GM19240 (cell line): ENCODE measurements around the gene SUGCT.

Source experiments
- DNase-seq: peaks from one replicate; pipeline ENCODE4 v3.0.0; 2011; ENCODE audit warnings: low spot score; ENCODE audit not compliant: insufficient read length

Gene SUGCT

DNA sequence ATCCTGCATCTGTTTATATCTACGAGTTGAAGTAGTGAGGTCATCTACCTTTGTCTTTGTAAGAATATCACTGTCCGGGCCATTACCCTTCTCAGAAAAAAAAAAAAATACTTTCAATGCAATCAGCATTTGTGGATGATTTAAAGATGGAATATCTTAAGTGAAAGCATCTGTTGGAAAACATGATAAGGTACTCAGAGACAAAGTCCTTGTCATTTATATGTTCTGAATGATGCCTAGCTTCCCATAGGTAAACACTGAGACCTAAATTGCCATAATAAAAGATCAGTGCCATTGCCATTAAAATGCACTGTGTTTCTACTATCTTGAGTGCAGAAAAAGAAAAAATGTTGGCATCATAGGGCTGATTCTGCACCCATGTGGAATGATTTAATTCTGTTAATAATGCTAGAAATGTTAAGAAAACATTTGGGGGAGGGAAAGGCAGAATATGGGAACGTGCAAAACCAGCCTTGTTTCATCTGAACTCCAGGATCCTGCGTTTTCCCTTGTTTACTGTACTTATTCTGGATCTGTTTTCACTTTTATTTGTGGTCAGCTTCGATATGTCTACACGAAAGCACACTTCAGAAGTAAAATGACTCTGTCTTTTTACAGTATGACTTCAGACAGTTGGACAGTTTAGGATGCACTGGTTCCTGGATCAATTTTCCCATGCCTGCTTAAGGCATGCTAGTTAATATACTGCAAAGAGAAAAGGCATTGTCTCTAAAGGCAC, 669.8 kb downstream of the SUGCT start:
- no peak for DNase-seq

DNA sequence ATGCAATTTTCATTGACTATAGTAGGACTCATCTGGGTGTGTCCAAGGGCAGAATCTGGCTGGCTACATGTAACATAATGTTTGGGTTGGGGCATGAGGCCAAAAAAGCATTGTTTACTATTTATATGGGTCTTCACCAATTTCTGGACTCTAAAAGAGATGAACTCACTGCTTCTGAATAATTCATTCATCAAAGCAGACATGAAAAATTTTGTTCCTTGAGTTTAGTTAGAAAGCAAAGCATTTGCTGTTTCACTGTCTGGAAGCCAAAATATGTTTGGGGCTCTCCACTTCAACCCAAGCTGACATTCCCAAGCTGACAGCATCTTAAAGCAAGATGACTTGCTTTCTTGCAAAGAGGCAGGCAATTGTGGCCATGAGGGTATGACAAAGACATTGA, 670.6 kb downstream of the SUGCT start:
- DNase-seq = no peak

DNA sequence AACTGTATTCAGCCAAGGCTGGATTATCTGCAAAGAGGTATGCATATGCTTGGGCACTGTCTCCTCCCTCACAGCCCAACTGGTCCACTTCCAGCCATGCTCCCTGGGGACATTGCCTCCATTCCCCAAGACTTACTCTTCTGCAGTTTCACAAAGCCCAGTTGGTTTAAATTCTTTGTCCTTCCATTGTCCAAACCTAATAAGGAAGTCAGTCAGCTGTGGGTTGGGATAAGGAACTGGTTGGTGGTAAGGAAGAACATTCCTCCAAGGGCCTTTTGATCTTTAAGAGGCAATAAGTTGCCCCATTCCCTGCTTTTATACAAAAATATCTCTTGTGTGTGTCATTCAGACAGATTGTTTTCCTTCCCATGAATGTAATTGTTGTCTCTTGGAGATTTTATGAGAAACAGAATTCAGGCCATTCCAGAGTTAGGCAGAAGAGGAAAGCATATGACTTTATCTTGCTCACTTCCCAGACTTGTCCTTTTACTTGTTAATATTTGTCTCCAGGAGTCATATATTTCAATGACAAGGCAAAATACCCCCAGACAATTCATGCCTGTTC, 673.7 kb downstream of the SUGCT start:
- no peak for DNase-seq

DNA sequence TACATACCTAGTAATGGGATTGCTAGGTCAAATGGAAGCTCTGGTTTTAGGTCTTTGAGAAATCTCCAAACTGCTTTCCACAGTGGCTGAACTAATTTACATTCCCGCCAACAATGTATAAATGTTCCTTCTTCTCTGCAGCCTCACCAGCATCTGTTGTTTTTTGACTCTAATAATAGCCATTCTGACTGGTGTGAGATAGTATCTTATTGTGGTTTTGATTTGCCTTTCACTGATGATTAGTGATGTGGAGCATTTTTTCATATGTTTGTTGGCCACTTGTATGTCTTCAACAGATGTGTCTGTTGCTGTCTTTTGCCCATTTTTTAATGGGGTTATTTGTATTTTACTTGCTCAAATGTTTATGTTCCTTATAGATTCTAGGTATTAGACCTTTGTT, 675.5 kb downstream of the SUGCT start:
- DNase-seq = no peak

DNA sequence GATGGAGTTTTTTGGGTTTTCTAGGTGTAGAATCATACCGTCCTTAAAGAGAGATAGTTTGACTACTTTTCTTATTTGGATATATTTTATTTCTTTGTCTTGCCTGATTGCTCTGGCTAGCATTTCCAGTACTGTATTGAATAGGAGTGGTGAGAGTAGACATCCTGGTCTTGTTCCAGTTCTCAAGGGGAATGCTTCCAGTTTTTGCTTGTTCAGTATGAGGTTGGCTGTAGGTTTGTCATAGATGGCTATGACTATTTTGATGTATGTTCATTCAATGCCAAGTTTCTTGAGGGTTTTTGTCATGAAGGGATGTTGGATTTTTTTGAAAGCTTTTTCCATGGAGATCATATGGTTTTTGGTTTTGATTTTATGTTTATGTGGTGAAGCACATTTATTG, 676.9 kb downstream of the SUGCT start:
- no peak for DNase-seq

DNA sequence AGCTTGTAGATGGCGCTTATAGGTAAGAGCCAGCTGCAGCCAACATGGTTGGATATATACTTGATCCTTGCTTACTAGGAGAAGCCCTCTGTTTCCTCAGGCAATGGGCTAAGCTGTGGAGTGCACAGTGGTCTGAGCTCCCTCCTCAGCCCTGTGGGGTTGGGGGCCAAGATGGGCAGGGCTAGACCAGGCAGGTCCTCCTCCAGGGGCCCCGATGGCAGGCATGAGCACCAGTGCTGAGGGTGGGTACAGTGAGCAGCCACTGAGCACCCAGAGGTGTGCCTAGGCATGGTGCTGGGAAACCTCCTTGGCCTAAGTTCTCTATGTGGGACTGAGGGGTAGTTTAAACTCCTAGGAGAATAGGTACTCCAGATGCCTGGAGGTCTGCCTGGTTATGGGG, 680.2 kb downstream of the SUGCT start:
- DNase-seq = no peak

DNA sequence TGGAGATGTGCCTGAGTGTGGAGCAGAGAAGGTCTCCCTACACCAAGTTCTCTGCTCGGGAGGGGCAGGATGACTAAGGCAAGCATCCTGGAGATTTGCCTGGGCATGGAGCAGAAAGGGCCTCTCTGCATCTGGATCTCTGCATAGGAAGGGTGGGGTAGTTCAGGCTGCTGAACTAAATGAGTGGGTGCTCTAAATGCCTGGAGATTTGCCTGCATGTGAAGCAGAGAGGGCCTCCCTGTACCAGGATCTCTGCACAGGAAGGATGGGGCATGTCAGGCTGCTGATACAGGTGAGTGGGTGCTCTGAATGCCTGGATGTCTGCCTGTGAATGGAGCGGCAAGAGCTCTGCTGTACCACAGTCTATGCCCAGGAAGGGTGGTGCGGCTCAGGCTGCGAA, 680.7 kb downstream of the SUGCT start:
- no peak for DNase-seq

DNA sequence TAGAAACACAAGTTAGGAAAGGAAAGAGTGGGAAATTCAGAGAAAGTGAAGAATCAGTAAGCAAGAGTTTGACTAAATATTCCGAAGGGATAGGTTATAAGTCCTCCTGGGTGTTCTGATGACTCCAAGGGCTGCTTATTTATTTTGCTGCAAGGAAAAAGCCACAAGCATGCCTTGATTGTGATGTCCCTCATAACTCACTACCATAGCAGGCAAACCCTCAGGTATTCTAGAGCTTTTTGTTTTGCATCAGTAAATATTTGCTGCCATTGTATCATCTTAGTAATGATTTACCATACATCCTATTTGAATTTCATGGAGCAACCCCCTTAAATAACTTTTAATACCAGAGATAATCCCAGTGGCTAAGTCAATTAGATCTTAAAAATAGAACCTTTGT, 688.1 kb downstream of the SUGCT start:
- no peak for DNase-seq

DNA sequence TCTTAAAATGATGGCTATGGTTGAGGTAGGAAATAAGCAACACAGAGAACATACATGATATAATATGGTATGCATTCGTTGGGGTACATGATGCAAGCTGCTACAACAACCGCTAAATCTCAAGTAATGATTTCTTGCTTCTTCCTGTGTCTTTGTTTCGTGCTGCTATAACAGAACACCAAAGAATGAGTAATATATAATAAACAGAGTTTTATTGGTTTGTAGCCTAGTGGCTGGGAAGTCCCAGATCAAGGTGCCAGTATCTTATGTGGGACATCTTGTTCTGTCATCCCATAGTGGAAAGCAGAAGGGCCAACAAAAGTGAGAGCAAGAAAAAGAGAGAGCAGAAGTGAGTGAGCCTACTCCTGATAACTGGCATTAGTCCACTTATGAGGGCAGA, 689.7 kb downstream of the SUGCT start:
- DNase-seq = no peak

DNA sequence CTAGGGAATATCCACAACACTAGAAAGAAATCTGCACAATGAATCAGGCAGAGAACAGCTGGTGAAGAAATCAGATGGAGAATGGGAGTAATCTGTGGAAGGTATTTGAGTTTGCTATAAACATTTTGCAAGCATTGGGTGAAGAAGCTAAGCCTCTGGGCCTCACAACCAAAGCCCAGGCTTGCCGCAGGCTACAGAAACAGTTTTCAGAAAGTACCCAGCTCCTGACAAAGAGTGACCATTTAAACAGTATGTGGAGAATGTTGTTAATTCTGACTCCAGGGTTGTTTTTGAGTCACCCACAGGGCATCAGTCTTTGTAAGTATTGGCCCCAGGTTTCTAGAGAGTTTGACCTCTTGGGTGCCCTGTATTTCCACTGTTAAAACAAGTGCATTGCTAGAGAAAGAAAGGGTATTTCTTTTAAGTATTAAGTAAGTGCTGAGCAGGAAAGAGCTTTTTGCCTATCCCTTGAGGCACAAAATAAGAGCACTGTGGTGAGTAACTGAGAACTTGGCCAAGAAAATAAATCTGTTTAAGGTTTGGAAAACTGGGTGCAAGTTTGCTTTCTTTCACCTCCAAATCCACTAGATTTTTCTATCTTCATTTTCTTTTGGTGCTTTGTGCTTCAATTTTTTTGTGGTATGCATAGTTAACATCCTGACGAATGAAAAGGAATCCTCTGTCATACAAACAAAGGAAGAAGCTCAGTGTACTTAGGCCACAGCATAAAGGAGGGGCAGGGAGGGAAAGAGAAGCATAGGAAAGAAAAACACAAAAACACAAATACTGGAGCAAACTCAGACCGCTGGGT, 691.8 kb downstream of the SUGCT start:
- DNase-seq = no peak

DNA sequence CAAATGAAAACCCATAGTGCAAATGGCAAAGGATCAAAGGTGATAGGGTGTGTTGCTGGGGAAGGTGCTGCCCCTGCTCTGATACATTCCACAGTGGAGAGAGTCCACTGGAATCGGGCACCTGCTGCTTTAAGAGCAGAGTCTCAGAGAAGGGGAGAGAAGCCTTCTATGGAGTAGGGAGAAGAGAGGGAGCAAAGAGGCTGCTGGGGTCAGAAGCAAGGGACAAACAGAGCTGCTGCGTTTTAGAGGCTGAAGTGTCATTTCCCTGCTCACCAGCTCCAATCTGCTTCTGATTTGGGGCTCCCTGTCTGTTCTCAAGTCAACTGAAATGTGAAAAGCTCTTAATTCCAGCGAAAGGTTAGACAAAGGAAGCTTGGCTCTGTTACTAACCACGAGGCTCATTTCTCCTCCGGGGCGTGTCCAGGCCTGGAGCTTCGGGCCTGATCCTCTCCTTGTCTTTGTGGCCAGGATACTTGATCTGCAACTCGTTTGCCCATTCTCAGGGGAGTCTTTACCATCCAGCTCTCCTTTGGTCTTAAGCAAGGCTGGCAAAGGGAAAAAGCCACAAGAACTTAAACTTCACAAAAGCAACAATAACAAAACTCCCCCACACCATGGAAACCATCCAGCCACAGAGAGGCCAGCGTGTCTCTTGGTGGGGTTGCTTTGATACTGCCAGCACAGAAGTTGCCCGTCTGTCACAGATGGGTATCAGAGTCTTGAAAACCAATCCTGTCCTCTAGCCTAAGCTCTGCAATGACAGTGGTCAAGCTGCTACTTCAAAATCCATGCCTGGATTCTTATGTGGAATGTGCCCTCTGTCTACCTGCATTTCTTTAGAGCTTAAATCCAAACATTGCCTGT, 692.6 kb downstream of the SUGCT start:
- DNase-seq = no peak

DNA sequence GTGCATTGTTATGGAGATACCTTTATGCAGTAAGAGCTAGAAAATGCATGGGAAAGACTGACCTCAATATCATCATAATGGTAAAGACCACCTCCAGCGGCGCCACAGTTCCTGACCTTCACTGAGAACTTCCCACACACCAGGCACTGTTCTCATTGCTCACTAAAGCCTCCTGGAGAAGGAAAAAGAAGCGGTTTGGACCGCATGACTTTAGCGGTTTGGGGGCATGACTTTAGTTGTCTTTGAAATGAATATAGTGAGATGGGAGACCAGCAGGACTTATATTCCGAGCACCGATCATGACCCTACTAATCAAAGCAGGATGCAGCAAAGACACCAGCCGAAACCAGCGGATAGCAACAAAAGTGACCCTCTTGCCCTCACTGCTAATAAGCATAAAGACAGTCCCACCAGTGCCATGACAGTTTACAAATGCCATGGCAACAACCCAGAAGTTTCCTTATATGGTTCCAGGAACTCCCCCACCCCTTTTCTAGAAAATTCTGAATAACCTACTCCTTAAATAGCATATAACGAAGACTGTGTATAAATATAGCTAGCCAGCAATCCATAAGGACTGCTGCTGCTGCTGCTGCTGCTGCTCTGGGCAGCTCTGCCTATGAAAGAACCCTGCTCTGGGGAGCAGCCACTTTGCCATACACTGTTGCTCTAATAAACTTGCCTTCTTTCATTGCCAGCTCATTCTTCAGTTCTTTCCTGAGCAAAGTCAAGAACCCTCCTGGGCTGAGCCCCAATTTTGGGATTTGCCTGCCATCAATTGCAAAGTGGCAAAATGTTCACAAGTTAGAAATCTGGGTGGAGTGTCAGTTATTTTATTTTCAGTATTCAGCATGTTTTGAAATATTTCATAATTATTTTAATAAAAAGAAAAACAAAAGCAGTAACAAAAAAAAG, 694.1 kb downstream of the SUGCT start:
- no peak for DNase-seq

DNA sequence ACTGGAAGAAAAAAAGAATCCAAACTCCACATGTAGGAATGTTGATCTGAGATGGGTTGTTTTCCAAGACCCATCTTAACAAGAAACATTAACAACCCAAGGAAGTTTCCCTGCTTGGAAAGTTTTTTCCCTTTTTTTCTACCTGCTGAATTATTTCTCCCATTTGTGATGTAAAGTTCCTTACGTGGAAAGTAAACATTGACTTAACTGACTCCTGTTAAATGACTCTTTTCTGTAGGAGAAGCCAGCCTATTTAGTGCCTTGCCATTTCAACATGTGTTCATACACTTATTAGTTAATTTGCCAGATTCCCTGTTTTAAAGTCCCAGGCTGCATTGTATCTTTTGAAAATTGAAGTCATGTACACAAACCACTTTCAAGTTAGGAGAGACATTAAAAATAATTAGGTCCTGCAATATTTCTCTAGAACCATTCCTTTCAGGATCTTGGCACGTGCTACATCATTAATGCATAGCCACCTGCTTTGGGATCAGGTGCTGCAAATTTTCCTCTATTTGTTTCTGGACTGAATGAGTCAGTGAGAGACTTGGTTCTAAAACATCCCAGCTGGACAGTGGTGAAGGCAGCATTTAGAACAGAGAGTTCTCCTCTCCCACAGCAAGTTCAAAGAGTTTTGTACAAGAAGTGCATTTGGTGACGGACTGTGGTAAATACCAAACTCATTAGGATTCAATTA, 698.5 kb downstream of the SUGCT start:
- no peak for DNase-seq

DNA sequence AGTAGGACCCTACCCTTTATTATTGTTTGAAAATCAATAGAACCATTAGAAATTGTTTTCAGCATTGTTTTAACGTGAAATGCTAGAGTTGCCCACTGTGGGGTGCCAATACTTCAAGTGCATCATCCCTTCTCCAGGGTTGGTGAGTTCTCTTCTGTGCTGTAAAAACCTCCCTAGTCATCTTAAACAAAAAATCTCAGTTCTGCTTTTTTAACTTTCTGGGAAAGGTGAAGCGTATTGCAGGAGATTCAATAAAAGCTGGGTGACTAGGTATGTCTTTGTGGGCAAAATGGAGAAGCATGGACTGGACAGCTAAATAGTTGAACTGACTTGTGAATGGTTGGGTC, 699.1 kb downstream of the SUGCT start:
- DNase-seq = no peak

DNA sequence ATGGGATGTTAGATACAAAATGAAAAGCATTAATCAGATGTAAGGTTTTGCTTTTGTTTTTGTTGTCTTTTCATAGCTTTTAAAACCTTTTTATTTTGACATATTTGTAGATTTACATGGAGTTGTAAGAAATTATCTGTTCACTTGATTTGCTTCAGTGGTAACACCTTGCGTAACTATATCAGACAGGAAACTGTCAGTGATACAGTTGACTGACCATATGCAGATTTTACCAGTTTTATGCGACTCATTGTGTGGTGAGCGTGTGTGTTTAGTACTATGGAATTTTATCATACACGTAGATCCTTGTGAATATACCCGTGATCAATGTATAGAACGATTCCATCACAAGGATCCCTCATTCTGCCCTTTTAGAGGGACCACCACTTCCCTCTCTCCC, 701.4 kb downstream of the SUGCT start:
- no peak for DNase-seq

DNA sequence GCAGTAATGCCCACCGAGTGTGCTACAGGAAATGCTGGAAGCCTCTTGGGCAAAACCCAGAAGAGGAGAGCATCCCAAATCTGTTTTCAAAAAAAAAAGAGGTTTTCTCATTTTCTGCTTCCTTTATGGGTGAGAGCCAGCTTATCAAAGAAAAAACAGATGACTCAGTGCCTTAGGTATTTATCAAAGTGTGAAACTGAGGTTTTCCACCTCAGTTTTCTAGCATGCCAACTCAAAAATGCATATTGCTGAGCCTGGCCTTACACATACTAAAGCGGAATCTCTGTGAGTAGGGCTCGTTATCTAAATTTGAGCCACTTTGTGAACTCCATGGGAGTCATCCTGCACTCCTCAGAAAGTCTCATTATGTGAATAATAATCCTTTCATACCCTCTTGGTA, 705.1 kb downstream of the SUGCT start:
- DNase-seq = no peak

DNA sequence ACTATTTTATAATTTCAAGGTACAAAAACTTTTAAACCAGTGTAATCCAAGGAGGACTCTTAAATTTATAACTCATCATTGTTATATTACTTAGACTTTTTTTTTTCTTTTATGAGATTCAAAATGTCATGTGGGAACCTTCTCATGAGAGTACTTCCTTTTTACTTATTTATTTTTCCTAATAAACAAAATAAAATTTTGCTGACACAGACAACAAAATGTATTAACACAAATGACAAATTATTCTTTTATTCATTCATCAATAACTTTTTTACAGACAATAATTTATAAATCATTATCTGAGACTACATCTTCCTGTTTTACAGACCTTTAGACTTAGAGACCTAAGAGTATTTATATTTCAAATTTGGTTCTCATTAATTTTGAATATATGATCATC, 706.2 kb downstream of the SUGCT start:
- DNase-seq = no peak

DNA sequence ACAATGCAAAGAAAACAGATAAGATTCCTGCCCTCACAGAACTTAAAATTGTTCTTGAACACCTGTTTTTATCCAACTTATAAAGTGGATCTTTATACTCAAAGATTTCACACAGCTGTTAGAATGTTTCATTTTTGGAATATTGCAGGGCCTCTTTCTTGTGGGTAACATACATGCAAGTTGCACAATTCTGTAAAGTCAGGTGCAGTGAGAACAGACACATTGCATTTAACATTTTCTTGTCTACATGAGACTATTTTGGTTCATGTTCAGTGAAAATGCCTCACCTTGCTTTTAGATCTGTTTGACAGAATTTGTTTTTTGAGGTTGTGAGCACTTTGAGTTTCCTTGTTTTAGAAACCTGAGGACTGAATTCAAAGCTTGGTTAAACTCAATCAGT, 707.8 kb downstream of the SUGCT start:
- DNase-seq = no peak

DNA sequence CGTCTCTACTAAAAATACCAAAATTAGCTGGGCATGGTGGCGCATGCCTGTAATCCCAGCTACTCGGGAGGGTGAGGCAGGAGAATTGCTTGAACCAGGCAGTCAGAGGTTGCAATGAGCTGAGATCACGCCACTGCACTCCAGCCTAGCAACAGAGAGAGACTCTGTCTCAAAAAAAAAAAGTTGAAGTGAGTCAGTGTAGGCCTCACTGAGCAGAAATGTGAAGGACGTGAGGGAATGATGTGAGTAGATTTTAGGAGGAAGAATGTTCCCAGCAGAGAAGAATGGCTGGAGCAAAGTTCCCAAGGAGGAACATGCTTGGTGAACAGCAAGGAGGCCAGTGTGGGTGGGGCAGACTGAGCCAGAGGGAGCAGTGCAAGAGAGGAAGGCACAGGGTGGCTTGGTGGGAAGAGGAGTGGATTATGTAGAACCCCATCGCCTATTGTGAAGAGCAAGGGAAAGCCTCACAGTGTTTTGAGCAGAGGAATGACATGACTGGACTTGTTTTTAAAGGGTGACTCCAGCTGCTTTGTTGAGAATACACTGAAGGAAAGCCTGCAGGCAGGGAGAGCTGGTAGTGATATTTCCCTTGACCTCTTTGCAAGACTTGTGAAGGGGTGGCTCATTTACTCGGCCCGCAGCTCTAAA, 708.7 kb downstream of the SUGCT start:
- no peak for DNase-seq

DNA sequence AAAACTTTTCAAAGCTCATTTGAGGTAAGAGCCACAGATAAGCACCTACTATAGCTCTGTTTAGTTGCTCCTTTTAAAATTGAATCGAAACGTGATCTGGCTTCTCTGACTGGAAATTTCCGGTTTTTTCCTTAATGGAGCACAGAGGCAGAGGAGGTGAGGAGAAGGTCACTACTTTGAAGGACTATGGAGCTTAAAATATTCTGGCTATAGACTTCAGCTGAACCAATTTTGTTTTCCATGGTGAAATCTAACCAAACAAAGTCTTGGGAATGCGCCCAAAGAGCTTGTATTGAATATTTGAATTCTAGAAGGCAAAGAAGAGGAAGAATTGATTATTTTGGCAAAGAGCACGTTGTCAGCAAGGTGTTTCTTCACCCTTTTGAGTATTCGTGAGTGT, 711.1 kb downstream of the SUGCT start:
- DNase-seq = no peak
